Activated naive CD4-positive, alpha-beta T cell treated with anti-CD3 and anti-CD28 coated beads, Interleukin-2, amount 50 U/mL, for 72 hours (primary cell): Measurements from ENCODE around the gene MAP3K14. TPM values are rescaled to one million over a fixed set of nuclear protein-coding genes. Genes with fewer than 3 reads are reported as not detected.
"Not testable (repeated sequence)": the region's sequence is repeated elsewhere in the genome, so short reads cannot be mapped to it uniquely, and the experiment has no call there.

Experiments
- ATAC-seq, 2 donors: fragments of 150-1000 bp; cut with Tn5 transposase; 2 replicates each; pipeline ENCODE4 v1.10.0; 2021; ENCODE audit warnings: mild to moderate bottlenecking in 2 of 2, moderate library complexity in 2 of 2
- DNase-seq, 2 donors: peaks; one replicate each; pipeline ENCODE4 v3.0.0; 2021 to 2022; ENCODE audit warnings: low spot score in 2 of 2
- H3K27ac Mint-ChIP-seq, 2 donors: one replicate each; pipeline ENCODE4 v1.8.0; 2022; ENCODE audit warnings: mild to moderate bottlenecking in 2 of 2, mixed read lengths in 2 of 2
- H3K36me3 Mint-ChIP-seq, 2 donors: one replicate each; pipeline ENCODE4 v1.8.0; 2022; ENCODE audit warnings: mixed read lengths in 2 of 2
- H3K9me3 Mint-ChIP-seq, 2 donors: one replicate each; pipeline ENCODE4 v1.8.0; 2022; ENCODE audit warnings: mixed read lengths in 2 of 2
- total RNA-seq, 2 donors: library from RNA; stranded (reverse); gene quantifications; one replicate each; pipeline ENCODE4 v1.2.3, GENCODE V29; 2022

The MAP3K14 gene
- total RNA-seq, 2 donors from 2014 or later, result 38.4 to 54.4 TPM

DNA sequence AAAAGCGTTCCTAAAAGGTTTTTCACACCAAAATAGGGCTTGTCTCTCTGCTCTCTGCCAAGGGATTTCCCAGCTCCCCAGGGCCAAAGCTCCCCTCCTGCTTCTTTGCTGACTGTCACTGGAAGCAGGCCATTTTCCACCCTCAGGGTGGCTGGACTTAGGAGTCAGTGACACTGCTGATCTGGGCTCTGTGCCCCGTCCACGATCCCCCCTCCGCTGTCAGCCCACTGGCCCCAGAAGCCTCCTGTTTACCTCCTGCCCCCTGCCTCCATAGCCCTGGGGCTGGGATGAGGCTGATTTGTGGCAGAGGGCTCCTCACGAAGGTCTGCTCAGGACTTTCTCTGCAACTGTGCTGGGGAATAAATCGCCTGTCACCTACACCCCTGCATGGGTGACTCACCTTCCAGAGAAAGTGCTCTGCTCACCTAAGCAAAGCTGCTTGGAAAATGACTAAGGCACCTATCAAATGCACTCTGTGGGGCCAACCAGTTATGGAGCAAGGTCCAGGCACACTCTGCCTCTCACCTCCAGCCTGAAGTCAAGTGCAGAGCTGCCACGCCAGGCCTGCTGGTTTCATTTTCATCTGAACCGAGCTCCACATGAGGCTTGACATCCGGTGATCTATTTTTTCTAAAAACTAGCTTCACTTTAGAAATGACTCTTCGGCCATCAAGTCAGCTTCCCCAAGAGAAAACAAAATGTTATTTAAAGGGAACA, 4.9 kb downstream of the MAP3K14 start:
- Mint-ChIP-seq H3K27ac (peak overlapping the region; percentile 96 to 99), H3K36me3 (peaks cover 49 to 72% of the 10 kb centered on the region in 2 donors), H3K9me3 (no peaks in the 10 kb centered on the region)
- ATAC-seq (peak; percentile 73 to 74), DNase-seq (peak; percentile 81 to 90)

DNA sequence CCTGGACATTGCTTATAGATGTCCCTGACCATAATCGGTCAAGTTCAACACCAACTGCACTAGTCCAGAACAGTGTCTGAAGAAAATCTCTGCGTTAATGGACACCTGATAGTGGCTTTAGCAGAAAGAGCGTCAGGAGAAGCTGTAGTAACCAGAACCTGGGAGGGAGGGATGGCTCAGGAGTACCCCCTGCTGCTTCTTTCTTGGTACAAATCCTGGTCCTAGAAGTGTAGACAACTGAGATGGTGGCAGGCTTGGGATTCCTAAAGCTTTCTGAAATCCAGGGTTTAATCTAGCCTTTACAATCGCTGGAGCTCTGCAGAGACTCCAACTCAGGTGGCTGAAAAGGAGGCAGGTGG, 5.4 kb downstream of the MAP3K14 start:
- Mint-ChIP-seq H3K27ac (peak overlapping the region; percentile 96 to 99), H3K36me3 (peaks cover 50 to 72% of the 10 kb centered on the region in 2 donors), H3K9me3 (no peaks in the 10 kb centered on the region)
- DNase-seq (no peak), ATAC-seq (no peak)

DNA sequence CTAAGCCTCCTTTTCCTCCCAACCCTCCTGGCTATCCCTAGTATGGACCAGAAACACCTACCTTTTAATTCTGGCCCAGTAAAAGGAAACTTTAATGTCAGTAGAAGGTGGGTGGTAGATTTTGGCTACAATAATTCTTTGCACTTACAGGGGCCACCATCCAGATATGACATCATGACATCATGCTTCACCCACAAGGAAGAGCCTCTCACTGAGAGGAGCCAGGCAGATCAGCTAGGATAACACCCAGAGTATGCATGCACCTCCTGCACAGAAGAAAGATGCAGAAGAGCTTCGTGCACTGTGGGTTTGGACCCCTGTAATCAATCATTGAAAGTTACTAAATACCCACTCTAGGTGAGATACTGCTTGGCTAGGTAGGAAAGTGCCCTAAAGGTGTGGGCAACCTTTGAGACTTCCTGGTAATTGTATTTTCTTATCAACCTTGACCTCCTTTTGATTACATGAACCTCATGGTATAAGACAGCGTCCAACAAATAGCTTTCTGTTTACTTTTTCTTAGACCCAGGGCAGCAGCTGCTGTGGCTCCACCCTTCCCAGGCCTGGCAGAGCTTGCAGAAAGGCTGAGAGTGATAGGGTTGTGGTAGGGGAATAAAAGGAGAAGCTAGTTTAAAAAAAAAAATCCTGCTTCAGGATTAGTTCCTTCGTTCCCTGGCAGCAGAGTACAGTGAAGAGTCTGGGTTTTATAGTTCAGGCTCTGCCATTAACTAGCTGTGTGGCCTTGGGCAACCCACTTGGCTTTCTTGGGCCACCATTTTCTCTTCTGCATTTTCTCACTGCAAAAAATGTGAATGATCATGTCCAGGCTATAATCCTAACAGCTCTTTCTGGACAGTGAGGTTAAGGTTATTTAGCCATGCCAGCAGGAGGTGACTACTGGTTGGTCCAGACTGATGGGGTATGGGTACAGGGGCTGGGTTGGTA, 6.2 kb downstream of the MAP3K14 start:
- Mint-ChIP-seq H3K27ac (peak overlapping the region; percentile 96 to 99), H3K9me3 (no peaks in the 10 kb centered on the region), H3K36me3 (peaks cover 47 to 65% of the 10 kb centered on the region in 2 donors)
- ATAC-seq (no peak), DNase-seq (no peak)

DNA sequence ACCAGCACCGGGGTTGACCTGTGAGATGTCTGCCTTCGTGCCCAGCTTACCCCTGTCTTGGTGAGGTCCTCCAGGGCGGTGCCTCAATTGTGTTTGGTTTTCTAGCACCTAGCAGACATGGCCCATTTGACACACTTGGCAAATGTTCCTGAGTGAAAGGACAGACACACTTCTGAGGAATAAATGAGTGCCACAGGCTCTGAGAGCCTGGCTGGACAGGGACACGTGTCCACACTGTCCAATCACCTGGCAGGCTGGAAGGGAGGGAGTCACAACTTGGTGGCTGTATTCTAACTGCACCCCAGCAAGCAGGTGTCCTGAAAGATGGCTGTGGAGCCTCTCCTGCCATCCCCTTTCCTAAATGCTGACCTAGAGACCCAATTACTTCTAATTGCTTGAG, 7.4 kb downstream of the MAP3K14 start:
- ATAC-seq, result no peak

DNA sequence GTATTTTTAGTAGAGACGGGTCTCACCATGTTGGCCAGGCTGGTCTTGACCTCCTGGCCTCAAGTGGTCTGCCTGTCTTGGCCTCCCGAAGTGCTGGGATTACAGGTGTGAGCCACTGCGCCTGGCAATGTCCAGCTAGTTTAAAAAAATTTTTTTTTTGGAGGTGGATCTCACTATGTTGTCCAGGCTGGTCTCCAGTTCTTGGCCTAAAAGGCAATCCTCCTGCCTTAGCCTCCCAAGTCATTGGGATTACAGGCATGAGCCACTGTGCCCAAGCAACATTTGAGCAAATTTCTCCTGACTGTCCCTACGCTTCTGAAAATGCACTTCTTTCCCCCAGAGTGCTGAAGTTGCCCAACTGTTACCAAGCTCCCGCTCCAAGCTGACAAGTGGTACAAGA, 8.0 kb downstream of the MAP3K14 start:
- Mint-ChIP-seq H3K36me3 (peaks cover 35 to 55% of the 10 kb centered on the region in 2 donors), H3K9me3 (no peaks in the 10 kb centered on the region), H3K27ac (peak overlapping the region; percentile 96 to 99)
- DNase-seq, result no peak
- ATAC-seq, result no peak

More for the DNA sequence above, 7.4 kb downstream of the MAP3K14 start:
- Mint-ChIP-seq H3K27ac (peak overlapping the region; percentile 96 to 99), H3K36me3 (peaks cover 38 to 57% of the 10 kb centered on the region in 2 donors), H3K9me3 (no peaks in the 10 kb centered on the region)
- DNase-seq, result no peak

DNA sequence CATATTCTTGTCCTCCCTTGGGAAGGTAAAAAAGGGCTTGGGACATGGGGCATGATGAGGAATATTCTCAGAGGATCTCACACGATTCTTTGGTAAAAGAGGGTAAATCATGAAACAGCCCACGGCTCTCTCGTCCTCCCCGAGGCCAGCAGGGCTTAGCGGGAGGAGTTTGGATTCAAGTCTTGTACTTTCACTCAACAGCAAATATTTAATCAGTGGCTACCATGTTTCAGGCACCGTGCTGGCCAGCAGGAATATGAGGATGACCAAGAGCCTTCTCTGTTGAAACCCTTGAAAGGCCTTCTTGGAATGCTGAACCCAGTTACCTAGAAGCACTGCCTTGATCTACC, 8.8 kb downstream of the MAP3K14 start:
- DNase-seq, result no peak
- Mint-ChIP-seq H3K27ac (peak overlapping the region; percentile 96 to 99), H3K36me3 (peaks cover 33 to 52% of the 10 kb centered on the region in 2 donors), H3K9me3 (no peaks in the 10 kb centered on the region)
- no peak for ATAC-seq

DNA sequence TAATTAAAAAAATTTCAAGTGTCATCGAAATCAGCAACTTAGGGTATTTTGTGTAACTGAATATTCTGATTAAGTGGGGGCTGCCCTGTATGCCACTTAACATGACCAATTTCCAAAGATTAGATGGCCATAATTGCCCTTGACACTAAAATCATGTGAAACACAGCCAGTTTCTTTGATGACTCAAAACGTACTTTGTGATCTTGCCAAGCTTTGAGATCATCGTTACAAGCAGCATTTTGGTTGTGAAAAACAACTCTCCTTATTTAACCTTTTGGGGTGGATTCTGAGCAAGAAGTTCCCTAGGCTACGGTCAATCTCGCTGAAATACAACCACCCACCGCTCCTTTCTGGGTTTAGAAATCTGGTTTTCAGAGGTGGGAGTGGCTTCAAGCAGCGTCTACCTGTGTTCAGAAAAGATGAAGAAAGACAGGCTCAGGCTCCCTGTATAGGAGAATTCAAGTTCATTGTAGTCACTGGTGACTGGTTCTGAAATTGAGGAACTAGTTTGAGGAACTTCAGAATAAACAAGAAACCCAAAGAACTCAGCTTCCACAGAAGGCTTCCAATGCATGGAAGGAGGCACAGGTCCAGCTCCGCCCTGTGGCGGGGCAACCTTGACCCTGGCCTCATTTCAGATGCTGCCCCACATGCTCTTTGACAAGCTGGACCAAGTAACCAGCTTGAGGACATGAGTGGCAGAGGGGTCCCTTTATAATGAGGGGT, 9.4 kb downstream of the MAP3K14 start:
- H3K27ac Mint-ChIP-seq, result peak overlapping the region; percentile 96 to 99
- peaks cover 33 to 52% of the 10 kb centered on the region in 2 donors for H3K36me3 Mint-ChIP-seq
- no peaks in the 10 kb centered on the region for H3K9me3 Mint-ChIP-seq
- DNase-seq (peak; percentile 67), ATAC-seq (peak; percentile 65 to 73)

DNA sequence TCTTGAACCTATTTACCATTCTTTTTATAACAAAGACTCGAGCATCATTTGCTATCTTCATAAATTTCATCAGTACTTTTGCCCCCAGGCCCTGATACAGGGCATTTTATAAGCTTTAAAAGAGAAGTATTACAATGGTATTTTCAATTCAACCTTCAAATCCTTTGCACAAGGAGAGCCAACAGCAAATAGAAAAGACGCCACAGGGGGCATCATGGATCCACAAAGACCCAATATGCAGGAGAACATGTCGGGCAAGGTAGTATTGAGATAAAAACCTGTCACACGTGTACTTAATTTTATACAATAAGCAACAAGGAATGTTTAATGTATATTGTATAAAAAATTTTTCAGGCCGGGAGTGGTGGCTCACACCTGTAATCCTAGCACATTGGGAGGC, 10.2 kb downstream of the MAP3K14 start:
- DNase-seq (no peak), ATAC-seq (no peak)
- Mint-ChIP-seq H3K9me3 (no peaks in the 10 kb centered on the region), H3K36me3 (peaks cover 33 to 47% of the 10 kb centered on the region in 2 donors), H3K27ac (peak overlapping the region; percentile 91 to 96)

DNA sequence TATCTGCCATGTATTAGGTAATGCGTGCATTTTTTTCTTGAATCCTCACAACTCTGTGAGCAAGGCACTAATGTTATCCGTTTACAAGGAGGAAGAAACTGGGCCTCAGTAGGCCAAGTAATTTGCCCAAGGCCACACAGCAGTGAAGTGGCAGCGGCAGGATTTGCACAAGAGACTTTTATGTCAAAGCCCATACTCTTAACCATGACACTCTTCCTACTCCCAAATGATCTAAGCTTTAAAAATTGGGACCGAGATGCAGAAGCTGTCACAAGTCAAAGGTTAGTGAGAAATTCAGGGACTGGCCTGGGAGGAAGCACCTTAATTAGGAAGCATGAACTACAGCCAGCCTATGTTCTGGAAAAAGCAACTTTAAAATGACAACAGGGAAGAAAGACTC, 10.7 kb downstream of the MAP3K14 start:
- DNase-seq (no peak), ATAC-seq (no peak)
- Mint-ChIP-seq H3K9me3 (no peaks in the 10 kb centered on the region), H3K36me3 (peaks cover 31 to 42% of the 10 kb centered on the region in 2 donors), H3K27ac (peak overlapping the region; percentile 91 to 96)

DNA sequence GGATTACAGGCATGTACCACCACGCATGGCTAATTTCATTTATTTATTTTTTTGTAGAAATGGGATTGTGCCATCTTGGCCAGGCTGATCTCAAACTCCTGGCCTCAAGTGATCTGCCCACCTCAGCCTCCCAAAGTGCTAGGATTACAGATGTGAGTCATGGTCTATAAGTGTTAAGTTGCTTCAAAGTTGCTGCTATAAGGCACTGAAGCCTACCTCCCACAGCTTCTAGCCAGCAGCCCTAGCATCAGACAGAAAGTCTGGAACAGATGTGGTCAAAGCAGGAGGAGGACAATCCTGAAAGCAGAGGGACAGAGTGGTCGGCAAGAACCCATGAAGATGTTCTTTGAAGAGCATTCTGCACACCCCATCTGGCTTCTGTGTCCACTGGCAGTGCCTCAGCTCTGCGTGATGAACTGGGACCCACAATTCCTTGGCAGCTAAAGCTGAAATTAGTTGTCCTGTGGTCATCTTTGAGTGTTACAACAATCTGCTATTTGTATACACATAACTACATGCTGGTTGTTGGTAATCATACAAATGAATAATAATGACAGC, 11.2 kb downstream of the MAP3K14 start:
- DNase-seq (no peak), ATAC-seq (no peak)
- Mint-ChIP-seq H3K27ac (peak overlapping the region; percentile 91 to 96), H3K9me3 (no peaks in the 10 kb centered on the region), H3K36me3 (peaks cover 26 to 40% of the 10 kb centered on the region in 2 donors)

DNA sequence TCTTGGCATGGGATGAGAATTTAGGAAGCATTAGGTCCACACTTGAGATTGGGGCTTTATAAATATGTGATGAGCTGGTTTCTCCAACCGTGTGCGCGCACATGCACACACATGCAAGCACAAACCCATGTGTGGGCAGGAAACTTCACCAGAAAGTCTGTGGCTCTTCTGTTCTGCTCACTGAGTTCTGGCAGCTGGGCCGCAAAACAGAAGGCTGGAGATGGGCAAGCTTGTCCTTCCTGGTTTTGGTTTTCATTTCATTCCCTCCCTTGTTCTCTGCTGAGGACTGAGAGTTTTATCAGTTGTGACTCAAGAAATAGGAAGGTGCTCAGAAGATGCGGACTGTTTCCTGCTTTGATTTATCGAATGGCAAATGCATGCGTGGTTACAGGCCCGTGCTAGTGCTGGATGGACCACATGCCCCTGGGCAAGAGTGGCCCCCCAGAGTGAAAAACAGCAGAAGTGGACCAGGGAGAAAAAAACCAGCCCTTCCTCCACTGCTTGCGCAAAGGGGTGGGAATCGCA, 14.1 kb downstream of the MAP3K14 start:
- H3K27ac Mint-ChIP-seq, result peak overlapping the region; percentile 29 to 87
- ATAC-seq (peak; percentile 36 to 44), DNase-seq (no peak)
- H3K36me3 Mint-ChIP-seq, result peaks cover 11 to 32% of the 10 kb centered on the region in 2 donors
- H3K9me3 Mint-ChIP-seq, result no peaks in the 10 kb centered on the region

DNA sequence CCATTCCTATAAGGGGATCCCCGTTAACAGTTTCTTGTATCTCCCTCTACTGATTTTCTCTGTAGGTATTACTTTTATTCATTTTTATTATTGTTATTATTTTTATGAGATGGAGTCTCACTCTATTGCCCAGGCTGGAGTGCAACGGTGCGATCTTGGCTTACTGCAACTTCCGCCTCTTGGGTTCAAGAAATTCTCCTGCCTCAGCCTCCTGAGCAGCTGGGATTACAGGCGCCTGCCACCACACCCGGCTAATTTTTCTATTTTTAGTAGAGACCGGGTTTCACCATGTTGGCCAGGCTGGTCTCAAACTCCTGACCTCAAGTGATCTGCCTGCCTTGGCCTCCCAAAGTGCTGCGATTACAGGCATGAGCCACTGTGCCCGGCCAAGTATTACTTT, 14.6 kb downstream of the MAP3K14 start:
- Mint-ChIP-seq H3K36me3 (peaks cover 11 to 31% of the 10 kb centered on the region in 2 donors), H3K27ac (peak overlapping the region in 1 of 2 donors; percentile 29)
- not testable (repeated sequence) for DNase-seq, ATAC-seq, H3K9me3 Mint-ChIP-seq

DNA sequence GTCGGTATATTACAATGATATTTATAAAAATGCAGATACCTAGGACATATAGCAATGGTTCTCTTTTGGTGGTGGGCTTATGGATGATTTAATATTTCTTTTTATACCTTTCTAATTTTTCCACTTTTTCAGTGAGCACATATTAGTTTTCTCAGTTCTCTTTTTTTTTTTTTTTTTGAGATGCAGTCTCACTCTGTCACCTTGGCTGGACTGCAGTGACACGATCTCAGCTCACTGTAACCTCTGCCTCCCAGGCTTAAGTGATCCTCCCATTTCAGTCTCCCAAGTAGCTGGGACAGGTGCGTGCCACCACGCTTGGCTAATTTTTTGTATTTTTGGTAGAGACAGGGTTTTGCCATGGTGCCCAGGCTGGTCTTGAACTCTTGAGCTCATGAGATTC, 15.1 kb downstream of the MAP3K14 start:
- Mint-ChIP-seq H3K27ac (peak overlapping the region in 1 of 2 donors; percentile 13), H3K36me3 (peaks cover 11 to 36% of the 10 kb centered on the region in 2 donors), H3K9me3 (peaks cover 0 to 2% of the 10 kb centered on the region in 2 donors)
- ATAC-seq (no peak), DNase-seq (no peak)

DNA sequence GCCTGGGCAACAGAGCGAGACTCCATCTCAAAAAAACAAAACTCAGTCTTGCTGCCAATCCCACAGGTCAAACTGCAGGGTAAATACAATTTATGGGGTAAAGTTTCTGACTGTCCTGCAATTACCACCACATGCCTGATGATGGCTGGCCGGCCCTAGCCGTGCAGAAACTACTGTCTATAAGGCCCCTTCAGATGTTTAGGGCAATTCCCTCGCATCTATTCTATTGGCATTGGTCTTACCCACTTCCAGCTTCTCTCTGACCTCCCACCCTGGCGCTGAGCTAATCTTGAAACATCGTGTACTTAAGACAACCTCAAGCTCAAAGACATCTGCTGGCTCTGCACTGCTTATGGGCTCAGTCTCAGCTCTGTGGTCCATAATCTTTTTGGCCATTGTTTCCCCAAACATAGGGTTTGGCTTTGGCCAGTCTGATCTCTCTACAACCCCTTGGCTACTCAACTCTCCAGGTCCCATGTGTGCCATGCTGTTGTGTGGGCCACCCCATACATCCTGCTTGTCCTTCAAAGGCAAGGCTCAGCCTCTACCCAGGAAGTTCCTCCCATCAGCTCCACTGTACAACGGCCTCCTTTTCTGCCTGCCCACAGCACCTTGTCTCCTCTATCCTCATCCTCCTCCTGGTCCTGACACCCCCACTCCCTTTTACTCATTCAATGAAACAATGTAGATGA, 16.6 kb downstream of the MAP3K14 start:
- ATAC-seq (no peak), DNase-seq (no peak)
- Mint-ChIP-seq H3K9me3 (peaks cover 0 to 3% of the 10 kb centered on the region in 2 donors), H3K36me3 (peaks cover 5 to 43% of the 10 kb centered on the region in 2 donors), H3K27ac (peak overlapping the region in 1 of 2 donors; percentile 82)

DNA sequence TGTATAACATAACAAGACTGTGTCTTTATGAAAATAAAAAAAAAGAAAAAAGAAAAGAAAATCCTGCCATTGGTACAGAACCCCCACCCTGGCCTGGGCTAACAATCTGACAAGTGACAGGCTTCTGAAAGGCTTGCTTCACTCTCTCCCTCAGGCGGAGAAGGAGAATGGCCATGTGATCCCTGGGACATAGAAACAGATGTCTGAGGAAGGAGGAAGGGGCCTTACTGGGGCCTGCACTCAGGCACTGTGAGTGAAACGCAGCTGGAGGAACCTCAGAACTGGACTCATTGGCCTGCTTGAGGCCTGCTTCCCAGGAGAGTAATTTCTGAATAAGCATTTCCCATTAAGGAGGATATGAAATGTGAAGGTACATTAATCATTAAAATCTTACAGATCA, 17.5 kb downstream of the MAP3K14 start:
- no peak for ATAC-seq
- peak overlapping the region; percentile 2 to 19 for H3K27ac Mint-ChIP-seq

More for the DNA sequence above, 17.5 kb downstream of the MAP3K14 start:
- Mint-ChIP-seq H3K9me3 (peaks cover 0 to 3% of the 10 kb centered on the region in 2 donors), H3K36me3 (peaks cover 2 to 38% of the 10 kb centered on the region in 2 donors)
- no peak for DNase-seq
